ENCODE results near the gene ADGRV1. TPM values are rescaled to one million over a fixed set of nuclear protein-coding genes. Genes with fewer than 3 reads are reported as not detected.

The ADGRV1 gene
- total RNA-seq, 1 donor from 2014 or later = 0.20 TPM

GRCh38 chr5:90871391-90871991 lies 312.9 kb downstream of the ADGRV1 start:
- DNase-seq (ENCODE audit: low read depth, low spot score) = no peak

GRCh38 chr5:90873033-90873517 lies 314.5 kb downstream of the ADGRV1 start:
- no peak for DNase-seq (ENCODE audit: low read depth, low spot score)

DNA sequence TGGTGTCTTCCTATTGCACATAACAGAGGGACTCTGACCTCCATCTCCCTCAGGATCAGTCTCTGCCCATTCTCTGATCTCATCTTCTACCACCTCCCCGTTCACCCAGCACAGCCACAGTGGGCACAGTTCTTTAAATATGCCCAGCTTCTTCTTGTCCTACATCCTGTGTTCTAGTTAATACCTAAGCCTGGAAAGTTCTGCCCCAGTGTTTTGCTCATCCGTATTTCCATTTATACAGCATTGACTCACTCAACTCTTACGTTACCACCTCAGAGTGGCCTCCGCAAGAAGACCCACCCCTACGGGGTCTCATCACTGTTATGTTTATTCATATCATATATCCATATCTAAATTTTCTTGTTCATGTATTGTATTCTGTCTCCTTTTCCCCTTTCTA lies 315.5 kb downstream of the ADGRV1 start:
- no peak for DNase-seq (ENCODE audit: low read depth, low spot score)

DNA sequence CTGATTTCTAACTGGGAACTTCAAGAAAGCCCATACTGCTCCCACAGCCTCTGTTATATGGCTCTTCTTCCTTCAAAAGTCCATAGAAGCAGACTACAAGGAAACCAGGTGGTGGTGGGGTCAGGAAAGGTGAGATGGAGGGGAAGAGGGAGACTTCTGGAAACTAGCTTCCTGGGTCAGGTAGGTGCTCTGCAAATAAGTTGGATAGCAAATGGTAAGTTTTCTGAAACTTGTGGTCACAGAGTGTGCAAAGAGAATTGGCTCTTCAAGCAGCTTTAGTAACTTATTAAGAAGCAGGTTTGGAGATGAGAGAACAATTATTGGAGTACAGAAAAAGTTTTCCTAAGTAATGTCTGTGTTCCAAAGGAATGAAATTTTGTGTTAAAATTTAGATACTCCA lies 316.9 kb downstream of the ADGRV1 start:
- DNase-seq (ENCODE audit: low read depth, low spot score) = no peak

GRCh38 chr5:90876366-90876765 lies 317.8 kb downstream of the ADGRV1 start:
- no peak for DNase-seq (ENCODE audit: low read depth, low spot score)

DNA sequence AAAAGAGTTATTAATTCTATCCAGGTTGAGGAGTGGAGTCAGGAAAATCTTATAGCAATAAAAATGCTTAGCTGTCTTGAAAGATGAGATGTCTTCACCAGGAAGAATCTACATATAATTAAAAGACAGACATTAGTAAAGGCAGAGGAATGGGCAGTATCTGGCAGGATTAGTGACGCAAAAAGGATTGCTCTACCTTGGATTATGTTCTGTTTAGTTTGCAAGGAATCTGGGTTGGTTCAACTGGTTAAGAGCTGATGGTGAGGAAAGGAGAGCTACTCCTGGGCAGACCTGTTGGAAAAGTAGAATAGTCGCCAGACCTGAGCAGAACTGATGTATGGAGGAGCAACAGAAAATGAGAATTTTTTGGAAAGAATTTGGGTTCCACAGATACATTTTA lies 318.5 kb downstream of the ADGRV1 start:
- DNase-seq (ENCODE audit: low read depth, low spot score) = no peak

GRCh38 chr5:90878081-90878480 lies 319.5 kb downstream of the ADGRV1 start:
- peak; percentile 50 for DNase-seq (ENCODE audit: low read depth, low spot score)

DNA sequence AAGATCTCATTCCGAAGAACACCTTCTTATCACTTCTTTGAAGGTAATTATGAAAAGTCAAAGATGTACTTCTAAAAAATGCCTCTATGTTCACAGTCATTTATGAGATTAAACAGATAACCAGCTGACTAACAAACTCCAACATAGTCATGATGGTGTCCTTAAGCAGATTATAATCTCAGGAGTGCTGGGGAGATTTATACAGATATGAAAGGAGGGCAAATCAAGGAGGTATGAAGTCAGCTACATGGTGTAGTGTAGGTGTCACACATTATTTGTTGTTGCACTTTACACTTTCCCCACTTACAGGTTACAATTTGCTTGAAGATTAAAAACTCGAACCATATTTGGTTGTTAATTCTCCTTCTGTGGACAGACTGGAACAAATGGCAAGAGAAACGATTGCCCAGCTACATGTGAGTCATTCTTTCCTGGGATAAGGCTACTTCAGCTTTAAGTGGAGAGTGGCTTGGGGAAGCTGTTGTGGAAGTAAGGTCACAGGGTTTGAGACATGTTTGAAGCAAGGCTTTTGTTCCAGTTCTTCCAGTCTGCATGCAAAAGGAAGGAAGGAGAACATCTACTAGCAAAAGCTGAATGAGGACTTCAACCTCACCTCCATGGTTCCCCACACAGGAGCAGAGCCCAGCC lies 320.1 kb downstream of the ADGRV1 start:
- peak; percentile 68 for DNase-seq (ENCODE audit: low read depth, low spot score)

DNA sequence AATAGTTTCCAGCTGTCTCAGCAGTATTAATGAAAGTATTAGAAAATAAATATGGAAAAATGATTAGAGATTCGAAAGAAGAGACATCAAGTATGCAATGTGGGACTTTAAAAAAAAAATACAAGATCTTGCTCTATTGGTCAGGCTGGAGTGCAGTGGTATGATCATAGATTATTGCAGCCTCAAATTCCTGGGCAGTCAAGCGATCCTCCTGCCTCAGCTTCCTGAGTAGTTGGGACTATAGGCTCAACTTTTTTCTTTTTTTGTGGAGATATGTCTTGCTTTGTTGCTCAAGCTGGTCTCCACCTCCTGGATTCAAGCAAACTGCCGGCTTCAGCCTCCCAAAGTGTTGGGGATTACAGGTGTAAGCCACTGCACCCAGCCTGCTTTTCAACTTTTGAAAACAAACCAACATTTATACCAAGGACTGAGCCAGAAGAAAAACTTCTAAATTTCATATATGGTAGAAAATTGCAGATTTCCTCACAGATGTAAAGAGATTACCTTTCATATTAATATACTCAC lies 323.1 kb downstream of the ADGRV1 start:
- no peak for DNase-seq (ENCODE audit: low read depth, low spot score)

DNA sequence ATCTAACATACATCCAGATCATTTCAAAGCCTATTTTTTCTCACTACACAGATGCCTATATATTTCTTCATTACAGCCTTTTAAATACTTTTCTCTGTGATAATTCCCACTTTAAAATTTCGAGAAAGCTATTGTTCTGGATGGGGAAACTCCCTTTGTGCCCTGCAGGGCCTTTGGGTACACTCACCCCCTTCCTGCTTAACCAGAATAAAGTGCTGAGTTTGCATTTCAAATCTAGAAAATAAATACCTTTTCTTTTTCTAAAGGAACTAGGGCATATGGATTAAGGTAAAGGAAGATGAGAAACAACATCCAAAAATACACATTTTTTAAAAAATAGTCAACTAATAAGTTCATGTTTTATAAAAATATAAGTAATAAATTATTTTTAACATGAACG lies 323.9 kb downstream of the ADGRV1 start:
- DNase-seq (ENCODE audit: low read depth, low spot score) = no peak

DNA sequence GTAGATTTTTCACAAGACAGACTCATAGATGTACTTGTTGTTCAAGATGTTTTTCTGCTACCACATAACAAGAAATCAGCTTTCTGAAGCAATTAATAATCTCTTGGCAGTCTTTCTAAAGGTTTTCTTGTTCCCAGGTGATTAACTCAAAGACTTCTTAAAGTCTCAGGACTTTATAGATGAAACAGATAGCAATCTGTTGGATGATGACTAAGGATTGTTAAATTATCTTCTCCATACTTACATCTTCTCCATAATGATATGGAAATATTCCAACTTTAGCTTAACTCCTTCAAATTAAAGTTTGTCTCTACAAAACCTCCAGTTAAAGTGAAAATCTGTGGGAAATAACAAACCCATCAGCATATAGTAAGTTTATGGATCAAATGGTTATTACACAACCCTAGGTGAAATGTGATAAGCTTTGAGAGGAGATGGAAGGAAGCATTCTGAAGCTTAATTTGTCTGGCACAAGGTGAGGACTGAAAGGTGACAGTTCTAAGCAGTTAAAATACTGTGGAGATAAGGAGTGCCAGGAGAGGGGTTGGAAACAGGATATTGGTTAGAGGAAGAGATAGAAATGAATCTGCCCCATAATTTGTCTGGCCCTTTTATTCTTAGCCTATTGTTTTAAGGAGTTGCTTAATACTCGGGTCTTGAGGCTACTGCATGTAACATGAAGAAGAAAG lies 326.7 kb downstream of the ADGRV1 start:
- DNase-seq (ENCODE audit: low read depth, low spot score) = no peak

DNA sequence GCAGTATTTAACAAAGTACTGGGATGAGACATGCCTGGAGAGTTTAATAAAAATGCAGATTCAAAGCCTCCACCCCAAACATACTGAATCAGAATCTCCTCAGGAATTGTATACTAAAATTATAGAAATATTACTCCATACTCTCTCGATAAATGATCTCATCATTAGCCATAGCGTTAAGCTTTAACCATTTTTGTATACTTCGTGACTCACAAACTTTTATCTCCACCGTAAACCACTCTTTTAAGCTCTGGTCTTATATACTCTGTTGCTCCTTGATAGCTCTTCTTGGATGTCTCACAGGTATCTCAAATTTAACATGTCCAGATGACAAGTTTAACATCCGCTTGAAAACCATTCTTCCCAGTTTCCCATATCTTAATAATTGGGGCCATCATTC lies 327.8 kb downstream of the ADGRV1 start:
- DNase-seq (ENCODE audit: low read depth, low spot score) = no peak

DNA sequence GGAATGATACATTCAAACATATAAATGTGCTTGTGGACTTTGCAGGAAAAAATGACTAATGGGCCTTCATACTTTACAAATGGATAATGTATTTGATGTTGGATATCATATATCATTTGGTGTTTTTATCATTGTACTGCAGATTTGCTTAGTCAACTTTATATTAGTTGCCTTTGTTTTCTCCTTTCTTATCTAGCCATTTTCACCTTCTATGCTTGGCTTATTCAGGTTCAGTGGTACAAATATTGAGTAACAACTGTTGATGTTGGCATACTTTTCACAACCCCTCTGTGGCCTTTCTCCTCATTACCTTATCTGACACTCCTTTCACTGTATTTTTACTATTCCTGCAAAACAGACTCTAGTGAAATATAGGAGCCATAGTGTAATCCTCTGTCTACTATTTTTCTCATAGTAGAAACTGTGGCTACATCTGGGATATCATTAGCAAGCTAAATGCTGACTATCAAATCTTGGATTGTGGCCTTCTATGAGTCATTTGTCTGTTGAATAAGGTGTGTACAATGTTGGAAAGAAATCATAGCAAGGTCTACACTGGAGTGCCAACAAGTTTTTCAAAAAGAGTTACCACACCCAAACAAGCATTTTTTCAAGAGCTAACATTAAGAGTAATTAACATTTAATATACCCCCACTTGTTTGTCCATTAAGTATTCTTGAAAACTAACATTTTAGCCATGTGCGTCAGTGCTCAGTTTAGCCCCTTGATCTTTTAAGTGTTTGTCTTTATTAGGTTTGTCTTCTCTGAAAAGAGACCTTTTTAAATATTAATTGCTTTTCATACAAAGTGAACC lies 330.1 kb downstream of the ADGRV1 start:
- peak; percentile 54 for DNase-seq (ENCODE audit: low read depth, low spot score)

DNA sequence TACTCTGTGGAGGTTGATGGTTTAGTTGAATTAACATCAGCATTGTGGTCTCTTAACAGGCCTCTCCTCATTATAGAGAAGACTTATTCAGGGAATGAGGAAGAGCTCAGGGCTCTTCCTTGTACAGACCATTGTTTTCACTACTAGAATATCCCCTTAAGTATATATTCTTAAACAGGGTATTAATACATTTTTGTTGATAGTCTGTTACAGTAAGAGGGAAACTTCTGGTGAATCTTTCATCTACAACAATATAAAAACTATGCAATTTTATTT lies 330.7 kb downstream of the ADGRV1 start:
- no peak for DNase-seq (ENCODE audit: low read depth, low spot score)

GRCh38 chr5:90890180-90890579 lies 331.6 kb downstream of the ADGRV1 start:
- DNase-seq (ENCODE audit: low read depth, low spot score) = no peak

- DNase-seq (ENCODE audit: low read depth, low spot score) = no peak
Measured at GRCh38 chr5:90894866-90895420, 336.3 kb downstream of the ADGRV1 start.

- DNase-seq (ENCODE audit: low read depth, low spot score) = no peak
Measured at GRCh38 chr5:90897618-90898017, 339.0 kb downstream of the ADGRV1 start.

GRCh38 chr5:90898326-90899013 lies 339.9 kb downstream of the ADGRV1 start:
- no peak for DNase-seq (ENCODE audit: low read depth, low spot score)

DNA sequence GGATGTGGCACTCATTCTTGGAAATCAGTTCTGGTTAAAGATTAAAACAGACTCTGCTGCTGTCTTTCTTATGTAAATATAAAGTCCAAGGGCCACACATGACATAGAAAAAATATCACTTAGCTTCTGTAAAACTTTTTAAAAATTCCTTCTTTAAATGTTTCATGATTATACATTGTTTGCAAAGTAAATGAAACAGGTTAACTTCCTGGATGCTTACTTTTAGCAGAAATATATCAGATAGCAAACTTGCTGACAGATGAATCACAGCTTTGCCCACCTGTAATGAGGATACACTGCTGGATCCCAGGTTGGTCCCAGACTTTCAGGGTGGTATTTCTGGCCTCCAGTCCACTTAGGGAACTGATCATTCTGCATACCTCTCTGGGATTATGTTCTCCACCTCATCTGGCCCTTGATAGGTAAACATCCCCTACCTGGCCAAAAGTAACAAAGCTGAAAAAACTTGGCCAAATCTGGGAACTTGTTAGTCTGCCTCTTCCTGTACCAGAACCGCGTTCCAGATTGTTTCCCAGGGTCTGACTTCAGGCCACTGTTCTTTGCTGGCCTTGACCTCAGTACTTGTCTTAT lies 340.5 kb downstream of the ADGRV1 start:
- DNase-seq (ENCODE audit: low read depth, low spot score) = no peak

DNA sequence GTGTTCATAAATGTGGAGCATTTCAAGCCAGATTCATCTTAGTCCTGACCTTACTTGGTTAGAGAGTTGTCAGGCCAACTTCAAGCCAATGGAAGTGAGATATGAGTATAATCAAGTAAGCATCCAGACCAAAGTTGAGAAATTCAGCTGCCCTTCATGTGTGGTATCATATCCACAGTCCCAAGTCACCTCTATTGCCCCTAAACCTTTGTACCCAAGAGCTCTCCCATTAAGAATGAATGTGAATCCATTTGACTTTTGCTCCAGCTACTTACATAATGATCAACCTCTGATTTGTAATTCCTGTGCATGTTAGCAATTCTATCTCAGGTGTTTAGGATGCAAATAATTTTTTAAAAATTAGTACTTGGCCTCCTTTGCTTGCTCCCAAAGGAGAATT lies 342.7 kb downstream of the ADGRV1 start:
- DNase-seq (ENCODE audit: low read depth, low spot score) = no peak

- DNase-seq (ENCODE audit: low read depth, low spot score) = no peak
Measured at GRCh38 chr5:90902170-90902569, 343.6 kb downstream of the ADGRV1 start.

Data from pulmonary artery endothelial cell (primary cell).